Stimulated activated effector memory CD8-positive, alpha-beta T cell treated with anti-CD3 and anti-CD28 coated beads, Interleukin-12 subunit alpha, Interleukin-12 subunit beta, amount 100 ng/mL, for 72 hours (primary cell): ENCODE measurements around the gene FAM72B.
A peak's percentile ranks its signal among the peaks of the same experiment; 100 is the strongest.
"Not testable (repeated sequence)": the region's sequence is repeated elsewhere in the genome, so short reads cannot be mapped to it uniquely, and the experiment has no call there.

Source experiments
- ATAC-seq: fragments of 150-1000 bp; cut with Tn5 transposase; 2 replicates; pipeline ENCODE4 v1.10.0; 2021
- DNase-seq, 2 donors: peaks; one replicate each; pipeline ENCODE4 v3.0.0; 2021 to 2022; ENCODE audit warnings: low spot score in 2 of 2
- H3K27ac Mint-ChIP-seq: one replicate; pipeline ENCODE4 v1.8.0; 2022; ENCODE audit warnings: mild to moderate bottlenecking, mixed read lengths
- H3K36me3 Mint-ChIP-seq: one replicate; pipeline ENCODE4 v1.8.0; 2022; ENCODE audit warnings: mild to moderate bottlenecking, mixed read lengths
- H3K4me1 Mint-ChIP-seq: one replicate; pipeline ENCODE4 v1.8.0; 2022; ENCODE audit warnings: mixed read lengths
- H3K4me3 Mint-ChIP-seq: one replicate; pipeline ENCODE4 v1.8.0; 2022; ENCODE audit warnings: mild to moderate bottlenecking, mixed read lengths
- H3K9me3 Mint-ChIP-seq: one replicate; pipeline ENCODE4 v1.8.0; 2022; ENCODE audit warnings: mixed read lengths

FAM72B gene

GRCh38 chr1:121131494-121131893 lies 52.6 kb downstream of the FAM72B start:
- H3K4me1 Mint-ChIP-seq, H3K36me3 Mint-ChIP-seq, H3K27ac Mint-ChIP-seq, DNase-seq, H3K4me3 Mint-ChIP-seq, ATAC-seq, H3K9me3 Mint-ChIP-seq: not testable (repeated sequence)

GRCh38 chr1:121118480-121118824 lies 65.7 kb downstream of the FAM72B start:
- H3K36me3 Mint-ChIP-seq, H3K27ac Mint-ChIP-seq, DNase-seq, H3K9me3 Mint-ChIP-seq, H3K4me1 Mint-ChIP-seq, ATAC-seq: not testable (repeated sequence)
- peak overlapping the region; percentile 43 for H3K4me3 Mint-ChIP-seq
